AG04450 (cell line): ENCODE data around the gene WIPI1. TPM values are rescaled to one million over a fixed set of nuclear protein-coding genes. Genes with fewer than 3 reads are reported as not detected.
"Not testable (repeated sequence)": the region's sequence is repeated elsewhere in the genome, so short reads cannot be mapped to it uniquely, and the experiment has no call there.

Experiments
- CTCF ChIA-PET: fragments of 300-600, 350-600 bp; formaldehyde crosslinking; extraction: SDS; loops from one replicate; lab custom pipeline; 2022; ENCODE audit warnings: antibody characterized with exemption, inconsistent platforms; lab: Charles Lee
- POLR2A ChIA-PET: fragments of 350-600 bp; formaldehyde crosslinking; extraction: SDS; loops from one replicate; lab custom pipeline; 2021; ENCODE audit warnings: antibody characterized with exemption, inconsistent platforms; lab: Yijun Ruan, JAX
- DNase-seq: peaks from one replicate; pipeline ENCODE4 v3.0.0-alpha.2; 2011; ENCODE audit warnings: low read depth, low spot score
- H3K27ac ChIP-seq: one replicate; pipeline ENCODE4 v1.5.1; 2012; ENCODE audit warnings: low read depth, low read length, control low read depth
- H3K27me3 ChIP-seq: one replicate; pipeline ENCODE4 v1.6.0; 2012; ENCODE audit warnings: low read length; ENCODE audit not compliant: control insufficient read depth, insufficient read depth
- H3K4me3 ChIP-seq: 2 replicates; pipeline ENCODE4 v1.5.1; 2011; ENCODE audit warnings: mild to moderate bottlenecking, low read depth, low read length, control low read depth
- H3K9me3 ChIP-seq: 2 replicates; pipeline ENCODE4 v1.5.1; 2012; ENCODE audit warnings: low read length; ENCODE audit not compliant: control insufficient read depth, insufficient read depth
- polyA plus RNA-seq: library from polyadenylated mRNA; depleted of rRNA; stranded (reverse); fragments of >200 nt; gene quantifications from 2 replicates; pipeline ENCODE4 v1.2.3, GENCODE V29; 2011
- TF ChIP-seq, protein P1 (sequence below): IDR thresholded peaks from 2 replicates; pipeline ENCODE4 v1.5.1; 2011; ENCODE audit warnings: low read depth, low read length, control low read depth, inconsistent platforms

WIPI1 gene
- polyA plus RNA-seq, 1 experiment = 125 TPM

DNA sequence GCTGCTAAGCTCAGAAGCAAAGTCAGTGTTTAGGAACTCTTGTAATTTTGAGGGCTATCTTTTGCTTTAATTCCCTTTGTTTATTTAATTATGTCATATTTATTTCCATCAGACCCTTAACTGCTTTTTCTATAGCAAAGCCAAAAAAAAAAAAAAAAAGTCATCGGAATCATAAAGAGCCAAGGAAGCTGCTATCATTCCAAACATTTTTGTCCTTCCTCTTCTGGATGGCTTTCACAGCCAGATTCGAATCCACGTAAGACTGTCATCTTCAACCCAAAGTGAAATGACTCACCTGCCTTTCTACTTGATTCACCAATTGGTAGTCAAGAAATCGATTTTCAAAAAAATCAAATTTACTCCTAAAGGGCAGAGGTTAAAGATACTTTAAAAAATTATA, 38.4 kb downstream of the WIPI1 start:
- ChIA-PET POLR2A (no interaction called here), CTCF (interaction anchor here (0.5 to 4.2 kb wide), 3 partner anchors 18 to 43 kb away, joined by 3 to 29 read pairs (median 5); no protein-coding TSS in a partner anchor)
- no peaks in the 10 kb centered on the region for H3K27me3 ChIP-seq
- no peak for DNase-seq
- no peak overlapping the region for H3K4me3 ChIP-seq
- TF ChIP-seq, protein P1, sequence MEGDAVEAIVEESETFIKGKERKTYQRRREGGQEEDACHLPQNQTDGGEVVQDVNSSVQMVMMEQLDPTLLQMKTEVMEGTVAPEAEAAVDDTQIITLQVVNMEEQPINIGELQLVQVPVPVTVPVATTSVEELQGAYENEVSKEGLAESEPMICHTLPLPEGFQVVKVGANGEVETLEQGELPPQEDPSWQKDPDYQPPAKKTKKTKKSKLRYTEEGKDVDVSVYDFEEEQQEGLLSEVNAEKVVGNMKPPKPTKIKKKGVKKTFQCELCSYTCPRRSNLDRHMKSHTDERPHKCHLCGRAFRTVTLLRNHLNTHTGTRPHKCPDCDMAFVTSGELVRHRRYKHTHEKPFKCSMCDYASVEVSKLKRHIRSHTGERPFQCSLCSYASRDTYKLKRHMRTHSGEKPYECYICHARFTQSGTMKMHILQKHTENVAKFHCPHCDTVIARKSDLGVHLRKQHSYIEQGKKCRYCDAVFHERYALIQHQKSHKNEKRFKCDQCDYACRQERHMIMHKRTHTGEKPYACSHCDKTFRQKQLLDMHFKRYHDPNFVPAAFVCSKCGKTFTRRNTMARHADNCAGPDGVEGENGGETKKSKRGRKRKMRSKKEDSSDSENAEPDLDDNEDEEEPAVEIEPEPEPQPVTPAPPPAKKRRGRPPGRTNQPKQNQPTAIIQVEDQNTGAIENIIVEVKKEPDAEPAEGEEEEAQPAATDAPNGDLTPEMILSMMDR = no peak
- H3K9me3 ChIP-seq = peaks cover 11% of the 10 kb centered on the region
- no peak overlapping the region for H3K27ac ChIP-seq

DNA sequence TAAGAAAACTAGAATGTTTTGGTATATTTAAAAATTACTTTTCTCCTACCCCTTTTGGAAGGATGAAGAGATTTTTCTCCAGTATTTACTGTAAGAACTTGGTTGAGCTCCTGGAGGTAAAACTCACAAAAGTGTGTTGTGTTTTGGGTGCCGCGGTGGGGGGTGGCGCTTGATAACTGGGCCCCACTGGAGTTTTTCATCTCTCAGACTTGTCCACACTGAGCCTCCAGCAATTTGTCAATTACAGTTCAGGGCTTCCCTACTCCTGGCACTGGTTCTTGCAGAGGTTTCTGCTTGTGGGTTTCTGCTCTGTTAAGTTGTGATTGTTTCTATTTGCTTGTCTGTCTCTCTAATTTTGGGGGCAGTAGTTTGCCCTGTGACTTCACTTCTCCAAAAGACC, 40.0 kb downstream of the WIPI1 start:
- DNase-seq = no peak
- ChIA-PET CTCF (interaction anchor here (4.2 kb wide), 1 partner anchor 18 kb away, joined by 29 read pairs; no protein-coding TSS in a partner anchor), POLR2A (no interaction called here)
- H3K4me3 ChIP-seq = no peak overlapping the region
- H3K9me3 ChIP-seq = peaks cover 11% of the 10 kb centered on the region
- TF ChIP-seq, protein P1 = no peak
- H3K27ac ChIP-seq = no peak overlapping the region
- H3K27me3 ChIP-seq = no peaks in the 10 kb centered on the region

DNA sequence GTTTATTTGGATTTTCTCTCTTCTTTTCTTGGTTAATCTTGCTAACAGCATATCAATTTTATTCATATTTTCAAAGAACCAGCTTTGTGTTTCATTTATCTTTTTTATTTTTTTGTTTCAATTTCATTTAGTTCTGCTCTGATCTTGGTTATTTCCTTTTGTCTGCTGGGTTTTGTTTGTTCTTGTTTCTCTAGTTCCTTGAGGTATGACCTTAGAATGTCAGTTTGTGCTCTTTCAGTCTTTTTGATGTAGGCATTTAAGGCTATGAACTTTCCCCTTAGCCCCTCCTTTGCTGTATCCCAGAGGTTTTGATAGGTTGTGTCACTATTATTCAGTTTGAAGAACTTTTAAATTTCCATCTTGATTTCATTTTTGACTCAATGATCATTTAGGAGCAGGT, 42.4 kb downstream of the WIPI1 start:
- DNase-seq, H3K4me3 ChIP-seq, H3K27me3 ChIP-seq, POLR2A ChIA-PET, H3K27ac ChIP-seq, CTCF ChIA-PET: not testable (repeated sequence)
- peaks cover 11% of the 10 kb centered on the region for H3K9me3 ChIP-seq

DNA sequence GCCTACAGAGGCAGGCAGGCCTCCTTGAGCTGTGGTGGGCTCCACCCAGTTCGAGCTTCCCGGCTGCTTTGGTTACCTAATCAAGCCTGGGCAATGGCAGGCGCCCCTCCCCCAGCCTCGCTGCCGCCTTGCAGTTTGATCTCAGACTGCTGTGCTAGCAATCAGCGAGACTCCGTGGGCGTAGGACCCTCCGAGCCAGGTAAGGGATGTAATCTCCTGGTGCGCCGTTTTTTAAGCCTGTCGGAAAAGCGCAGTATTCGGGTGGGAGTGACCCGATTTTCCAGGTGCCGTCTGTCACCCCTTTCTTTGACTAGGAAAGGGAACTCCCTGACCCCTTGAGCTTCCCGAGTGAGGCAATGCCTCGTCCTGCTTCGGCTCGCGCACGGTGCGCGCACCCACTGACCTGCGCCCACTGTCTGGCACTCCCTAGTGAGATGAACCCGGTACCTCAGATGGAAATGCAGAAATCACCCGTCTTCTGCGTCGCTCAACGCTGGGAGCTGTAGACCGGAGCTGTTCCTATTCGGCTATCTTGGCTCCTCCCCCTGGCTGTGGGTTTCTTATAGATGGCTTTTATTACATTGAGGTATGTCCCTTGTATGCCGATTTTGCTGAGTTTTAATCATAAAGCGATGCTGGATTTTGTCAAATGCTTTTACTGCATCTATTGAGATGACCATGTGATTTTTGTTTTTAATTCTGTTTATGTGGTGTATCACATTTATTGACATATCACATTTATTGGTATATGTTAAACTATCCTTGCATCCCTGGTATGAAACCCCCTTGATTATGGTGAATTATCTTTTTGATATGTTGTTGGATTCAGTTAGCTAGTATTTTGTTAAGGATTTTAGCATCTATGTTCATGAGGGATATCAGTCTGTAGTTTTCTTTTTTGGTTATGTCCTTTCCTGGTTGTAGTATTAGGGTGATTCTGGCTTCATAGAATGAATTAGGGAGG, 43.4 kb downstream of the WIPI1 start:
- DNase-seq, CTCF ChIA-PET, H3K9me3 ChIP-seq, POLR2A ChIA-PET, H3K27ac ChIP-seq, H3K27me3 ChIP-seq: not testable (repeated sequence)
- H3K4me3 ChIP-seq = peak overlapping the region; percentile 31; the same call in 1 of the 2 replicates

DNA sequence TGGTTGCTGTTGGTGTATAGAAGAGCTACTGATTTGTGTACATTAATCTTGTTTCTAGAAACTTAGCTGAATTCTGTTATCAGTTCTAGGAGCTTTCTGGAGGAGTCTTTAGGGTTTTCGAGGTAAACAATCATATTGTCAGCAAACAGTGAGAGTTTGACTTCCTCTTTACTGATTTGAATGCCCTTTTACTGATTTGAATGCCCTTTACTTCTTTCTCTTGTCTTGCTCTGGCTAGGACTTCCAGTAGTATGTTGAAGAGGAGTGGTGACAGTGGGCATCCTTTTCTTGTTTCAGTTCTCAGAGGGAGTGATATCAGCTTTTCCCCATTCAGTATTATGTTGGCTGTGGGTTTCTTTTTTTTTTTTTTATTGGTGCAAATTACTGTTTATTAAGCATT, 49.6 kb downstream of the WIPI1 start:
- POLR2A ChIA-PET = not testable (repeated sequence)
- CTCF ChIA-PET = interaction anchor here (0.6 to 1.1 kb wide), 3 partner anchors 9 to 142 kb away, joined by 5 to 7 read pairs (median 5); no protein-coding TSS in a partner anchor

DNA sequence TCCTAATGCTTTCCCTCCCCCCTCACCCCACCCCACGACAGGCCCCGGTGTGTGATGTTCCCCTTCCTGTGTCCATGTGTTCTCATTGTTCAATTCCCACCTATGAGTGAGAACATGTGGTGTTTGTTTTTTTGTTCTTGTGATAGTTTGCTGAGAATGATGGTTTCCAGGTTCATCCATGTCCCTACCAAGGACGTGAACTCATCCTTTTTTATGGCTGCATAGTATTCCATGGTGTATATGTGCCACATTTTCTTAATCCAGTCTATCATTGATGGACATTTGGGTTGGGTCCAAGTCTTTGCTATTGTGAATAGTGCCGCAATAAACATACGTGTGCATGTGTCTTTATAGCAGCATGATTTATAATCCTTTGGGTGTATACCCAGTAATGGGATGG, 53.5 kb downstream of the WIPI1 start:
- H3K9me3 ChIP-seq, H3K27me3 ChIP-seq, DNase-seq, H3K27ac ChIP-seq, POLR2A ChIA-PET, CTCF ChIA-PET, H3K4me3 ChIP-seq: not testable (repeated sequence)

More for the DNA sequence above, 49.6 kb downstream of the WIPI1 start:
- not testable (repeated sequence) for DNase-seq, H3K9me3 ChIP-seq, H3K4me3 ChIP-seq, H3K27ac ChIP-seq, H3K27me3 ChIP-seq

DNA sequence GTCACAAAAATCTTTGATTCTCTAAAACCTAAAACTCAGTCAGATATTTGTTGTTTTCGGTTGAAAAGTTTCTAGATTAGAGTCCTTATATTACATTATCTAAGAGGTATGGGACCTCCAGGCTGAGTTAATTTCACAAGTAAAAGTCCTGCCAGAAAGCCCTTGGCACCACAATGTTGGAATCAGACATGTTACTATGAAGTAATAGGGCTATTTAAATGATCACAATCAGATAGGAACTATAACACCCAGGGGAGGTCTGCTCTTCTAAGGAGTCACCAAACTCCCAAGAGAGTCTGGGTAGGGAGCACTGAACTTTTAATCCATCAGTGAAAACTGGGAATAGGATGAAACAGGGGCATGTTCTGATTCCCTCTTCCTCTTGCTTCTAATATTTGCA, 54.2 kb downstream of the WIPI1 start:
- no peak overlapping the region for H3K27ac ChIP-seq
- TF ChIP-seq, protein P1 = no peak
- DNase-seq = no peak
- H3K27me3 ChIP-seq = no peaks in the 10 kb centered on the region
- ChIA-PET POLR2A (no interaction called here), CTCF (no interaction called here)
- H3K4me3 ChIP-seq = no peak overlapping the region
- no peaks in the 10 kb centered on the region for H3K9me3 ChIP-seq
